ENCODE measurements around the gene SPCS3.
A peak's percentile ranks its signal among the peaks of the same experiment; 100 is the strongest.

Gene SPCS3

GRCh38 chr4:176354884-176355283 is 35.1 kb downstream of the SPCS3 start:
- no peak for DNase-seq

GRCh38 chr4:176357359-176358082 is 37.8 kb downstream of the SPCS3 start:
- no peak for DNase-seq

- no peak for DNase-seq
Measured at GRCh38 chr4:176358083-176358469, 38.3 kb downstream of the SPCS3 start.

GRCh38 chr4:176359590-176359989 is 39.8 kb downstream of the SPCS3 start:
- DNase-seq = no peak

GRCh38 chr4:176360446-176360845 is 40.7 kb downstream of the SPCS3 start:
- DNase-seq = no peak

- no peak for DNase-seq
Measured at GRCh38 chr4:176363072-176363471, 43.3 kb downstream of the SPCS3 start.

GRCh38 chr4:176367771-176368465 is 48.2 kb downstream of the SPCS3 start:
- DNase-seq = no peak

GRCh38 chr4:176376032-176376614 is 56.4 kb downstream of the SPCS3 start:
- no peak for DNase-seq

- peak; percentile 12 for DNase-seq
Measured at GRCh38 chr4:176377780-176378179, 58.0 kb downstream of the SPCS3 start.

GRCh38 chr4:176380352-176381157 is 60.8 kb downstream of the SPCS3 start:
- DNase-seq = no peak
